Measurements from ENCODE around the gene ALDH16A1.

DNA sequence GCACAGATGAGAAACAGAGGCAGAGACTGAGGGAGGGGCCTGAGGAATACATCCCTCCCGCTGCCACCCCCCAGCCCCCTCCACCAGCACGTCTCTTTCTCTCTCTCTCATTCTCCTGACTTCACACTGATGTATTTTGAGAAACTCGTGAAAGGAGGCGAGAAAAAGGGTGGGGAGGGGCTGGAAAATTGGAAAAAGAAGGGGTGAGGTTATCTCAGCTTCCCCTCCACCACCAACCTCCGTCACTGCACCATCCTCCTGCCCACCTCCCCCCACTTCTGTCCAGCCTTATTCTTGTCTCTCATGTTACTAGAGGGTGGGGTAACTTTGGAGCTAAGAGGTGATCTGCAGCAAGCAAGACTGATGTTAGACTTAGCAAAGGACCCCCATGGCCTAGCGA lies 13.2 kb upstream of the ALDH16A1 start:
- TF ChIP-seq, protein P1, sequence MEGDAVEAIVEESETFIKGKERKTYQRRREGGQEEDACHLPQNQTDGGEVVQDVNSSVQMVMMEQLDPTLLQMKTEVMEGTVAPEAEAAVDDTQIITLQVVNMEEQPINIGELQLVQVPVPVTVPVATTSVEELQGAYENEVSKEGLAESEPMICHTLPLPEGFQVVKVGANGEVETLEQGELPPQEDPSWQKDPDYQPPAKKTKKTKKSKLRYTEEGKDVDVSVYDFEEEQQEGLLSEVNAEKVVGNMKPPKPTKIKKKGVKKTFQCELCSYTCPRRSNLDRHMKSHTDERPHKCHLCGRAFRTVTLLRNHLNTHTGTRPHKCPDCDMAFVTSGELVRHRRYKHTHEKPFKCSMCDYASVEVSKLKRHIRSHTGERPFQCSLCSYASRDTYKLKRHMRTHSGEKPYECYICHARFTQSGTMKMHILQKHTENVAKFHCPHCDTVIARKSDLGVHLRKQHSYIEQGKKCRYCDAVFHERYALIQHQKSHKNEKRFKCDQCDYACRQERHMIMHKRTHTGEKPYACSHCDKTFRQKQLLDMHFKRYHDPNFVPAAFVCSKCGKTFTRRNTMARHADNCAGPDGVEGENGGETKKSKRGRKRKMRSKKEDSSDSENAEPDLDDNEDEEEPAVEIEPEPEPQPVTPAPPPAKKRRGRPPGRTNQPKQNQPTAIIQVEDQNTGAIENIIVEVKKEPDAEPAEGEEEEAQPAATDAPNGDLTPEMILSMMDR (IDR thresholded peaks at IDR 0.05 in 4 of 5, conservative IDR thresholded peaks at IDR 0.05 in 1 of 5) = no peak
- no peak for TF ChIP-seq POLR2A (IDR thresholded peaks at IDR 0.05)

Data from gastrocnemius medialis (tissue), 4 donors.